Ectodermal cell (in vitro differentiated cells): ENCODE data around the gene SESN1.

Source experiments
- H3K27ac ChIP-seq: 2 replicates; pipeline ENCODE4 v1.7.0; 2013; ENCODE audit warnings: mild to moderate bottlenecking, low read depth, low read length; ENCODE audit not compliant: insufficient read depth, poor library complexity, severe bottlenecking
- H3K27me3 ChIP-seq: 2 replicates; pipeline ENCODE4 v1.7.0; 2013; ENCODE audit warnings: mild to moderate bottlenecking, low read length; ENCODE audit not compliant: insufficient read depth, control insufficient read depth, poor library complexity, severe bottlenecking
- H3K36me3 ChIP-seq: one replicate; pipeline ENCODE4 v1.7.0; 2013; ENCODE audit warnings: low read length; ENCODE audit not compliant: control insufficient read depth, insufficient read depth
- H3K4me1 ChIP-seq: one replicate; pipeline ENCODE4 v1.7.0; 2013; ENCODE audit warnings: low read length; ENCODE audit not compliant: control insufficient read depth, insufficient read depth
- H3K4me3 ChIP-seq: 2 replicates; pipeline ENCODE4 v1.7.0; 2013; ENCODE audit warnings: low read depth, low read length, control low read depth; ENCODE audit not compliant: insufficient read depth
- H3K9me3 ChIP-seq: 2 replicates; pipeline ENCODE4 v1.7.0; 2013; ENCODE audit warnings: mild to moderate bottlenecking, low read length, moderate library complexity; ENCODE audit not compliant: control insufficient read depth
- WGBS, 2 experiments: methylation state at CpG; one replicate each; pipeline ENCODE4 v1.1.7; 2013; ENCODE audit warnings: missing lambda C conversion rate in 2 of 2; 5-methylcytosine and 5-hydroxymethylcytosine counted together

Gene SESN1

GRCh38 chr6:108968325-108969316 is 126.0 kb downstream of the SESN1 start:
- no peaks in the 10 kb centered on the region for H3K27me3 ChIP-seq
- WGBS, 2 experiments, result 84 to 87% methylated on average over 12 to 14 of the region's 14 CpGs
- no peak overlapping the region for H3K27ac ChIP-seq
- no peaks in the 10 kb centered on the region for H3K9me3 ChIP-seq
- H3K36me3 ChIP-seq, result no peaks in the 10 kb centered on the region
- H3K4me3 ChIP-seq, result no peak overlapping the region
- peaks cover 10% of the 10 kb centered on the region for H3K4me1 ChIP-seq

GRCh38 chr6:108966855-108967755 is 127.5 kb downstream of the SESN1 start:
- Histone ChIP-seq H3K27me3 (no peaks in the 10 kb centered on the region), H3K9me3 (no peaks in the 10 kb centered on the region), H3K4me3 (no peak overlapping the region), H3K27ac (peak overlapping the region; percentile 60), H3K36me3 (no peaks in the 10 kb centered on the region), H3K4me1 (peaks cover 10% of the 10 kb centered on the region)
- WGBS, 2 experiments, result 67 to 71% methylated on average over 12 of the region's 12 CpGs

- WGBS, 2 experiments, result 97 to 98% methylated on average over 5 of the region's 5 CpGs
- no peaks in the 10 kb centered on the region for H3K27me3 ChIP-seq
- H3K36me3 ChIP-seq, result no peaks in the 10 kb centered on the region
- H3K27ac ChIP-seq, result no peak overlapping the region
- H3K4me1 ChIP-seq, result peaks cover 10% of the 10 kb centered on the region
- H3K4me3 ChIP-seq, result no peak overlapping the region
- no peaks in the 10 kb centered on the region for H3K9me3 ChIP-seq
Measured at GRCh38 chr6:108966251-108966650, 128.4 kb downstream of the SESN1 start.

GRCh38 chr6:108961985-108962384 is 132.7 kb downstream of the SESN1 start:
- no peaks in the 10 kb centered on the region for H3K9me3 ChIP-seq
- H3K4me3 ChIP-seq, result no peak overlapping the region
- H3K4me1 ChIP-seq, result peaks cover 5% of the 10 kb centered on the region
- H3K27ac ChIP-seq, result no peak overlapping the region
- H3K36me3 ChIP-seq, result no peaks in the 10 kb centered on the region
- WGBS, 2 experiments, result 94 to 96% methylated on average over 6 of the region's 6 CpGs
- H3K27me3 ChIP-seq, result no peaks in the 10 kb centered on the region

GRCh38 chr6:108961077-108961476 is 133.6 kb downstream of the SESN1 start:
- Histone ChIP-seq H3K4me1 (no peaks in the 10 kb centered on the region), H3K36me3 (no peaks in the 10 kb centered on the region), H3K9me3 (no peaks in the 10 kb centered on the region), H3K4me3 (no peak overlapping the region), H3K27me3 (no peaks in the 10 kb centered on the region), H3K27ac (no peak overlapping the region)
- 95% methylated on average over 14 of the region's 14 CpGs for WGBS, 2 experiments

- no peaks in the 10 kb centered on the region for H3K9me3 ChIP-seq
- H3K4me3 ChIP-seq, result no peak overlapping the region
- no peak overlapping the region for H3K27ac ChIP-seq
- H3K27me3 ChIP-seq, result no peaks in the 10 kb centered on the region
- no peaks in the 10 kb centered on the region for H3K36me3 ChIP-seq
- 95 to 96% methylated on average over 7 of the region's 7 CpGs for WGBS, 2 experiments
- H3K4me1 ChIP-seq, result no peaks in the 10 kb centered on the region
Measured at GRCh38 chr6:108960601-108961000, 134.0 kb downstream of the SESN1 start.

- WGBS, 2 experiments, result 94 to 95% methylated on average over 10 of the region's 10 CpGs
- no peaks in the 10 kb centered on the region for H3K27me3 ChIP-seq
- H3K36me3 ChIP-seq, result no peaks in the 10 kb centered on the region
- H3K27ac ChIP-seq, result no peak overlapping the region
- no peak overlapping the region for H3K4me3 ChIP-seq
- no peaks in the 10 kb centered on the region for H3K9me3 ChIP-seq
- no peaks in the 10 kb centered on the region for H3K4me1 ChIP-seq
Measured at GRCh38 chr6:108959972-108960582, 134.6 kb downstream of the SESN1 start.

- WGBS, 2 experiments, result 93 to 94% methylated on average over 8 of the region's 10 CpGs
- Histone ChIP-seq H3K4me3 (no peak overlapping the region), H3K27ac (no peak overlapping the region), H3K4me1 (no peaks in the 10 kb centered on the region), H3K36me3 (no peaks in the 10 kb centered on the region), H3K27me3 (no peaks in the 10 kb centered on the region), H3K9me3 (no peaks in the 10 kb centered on the region)
Measured at GRCh38 chr6:108958900-108959770, 135.5 kb downstream of the SESN1 start.

- Histone ChIP-seq H3K4me3 (no peak overlapping the region), H3K36me3 (no peaks in the 10 kb centered on the region), H3K4me1 (no peaks in the 10 kb centered on the region), H3K9me3 (no peaks in the 10 kb centered on the region), H3K27me3 (no peaks in the 10 kb centered on the region), H3K27ac (no peak overlapping the region)
- WGBS, 2 experiments, result 85 to 93% methylated on average over 4 of the region's 4 CpGs
Measured at GRCh38 chr6:108957221-108957620, 137.4 kb downstream of the SESN1 start.
